ENCODE measurements around the gene RARRES2. TPM values are rescaled to one million over a fixed set of nuclear protein-coding genes. Genes with fewer than 3 reads are reported as not detected.

The RARRES2 gene
- total and polyA plus RNA-seq, 2 of the 13 experiments (the other 11 are each of a cell fraction or from before 2014, with no cell fraction given) = 134 to 172 TPM

DNA sequence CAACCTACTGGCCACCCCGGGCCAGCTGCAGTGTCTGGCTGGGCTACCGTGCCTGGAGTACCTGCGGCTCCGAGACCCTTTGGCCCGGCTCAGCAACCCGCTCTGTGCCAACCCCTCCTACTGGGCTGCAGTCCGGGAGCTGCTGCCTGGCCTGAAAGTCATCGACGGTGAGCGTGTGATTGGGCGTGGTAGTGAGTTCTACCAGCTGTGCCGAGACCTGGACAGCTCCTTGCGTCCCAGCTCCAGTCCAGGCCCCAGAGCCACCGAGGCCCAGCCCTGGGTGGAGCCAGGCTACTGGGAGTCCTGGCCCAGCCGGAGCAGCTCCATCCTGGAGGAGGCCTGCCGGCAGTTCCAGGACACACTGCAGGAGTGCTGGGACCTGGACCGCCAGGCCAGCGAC is 4.2 kb downstream of the RARRES2 start:
- Histone ChIP-seq H3K9ac (ENCODE audit: insufficient read depth, low read depth, low read length) (no peak overlapping the region), H3K4me1 (ENCODE audit: insufficient read depth, low read length) (peaks cover 23% of the 10 kb centered on the region), H3K27ac (ENCODE audit: extremely low read length, insufficient read depth, low read length) (no peak overlapping the region), H3K36me3 (replicated peaks in 1 of 2; ENCODE audit: control insufficient read depth in 1 of 2, insufficient read depth in 2 of 2, low read length in 2 of 2) (peaks cover 8 to 12% of the 10 kb centered on the region in 2 experiments; a peak in 3 of 5 replicates), H3K9me3 (ENCODE audit: low read length) (no peaks in the 10 kb centered on the region), H3K27me3 (ENCODE audit: control insufficient read depth in 1 of 2, insufficient read depth in 2 of 2, low read length in 2 of 2) (no peaks in the 10 kb centered on the region; a peak in 1 of 5 replicates), H3K79me2 (ENCODE audit: insufficient read depth, low read length) (peaks cover 3% of the 10 kb centered on the region), H3K4me3 (replicated peaks in 1 of 3; ENCODE audit: insufficient read depth in 1 of 3, low read depth in 2 of 3, low read length in 3 of 3) (no peak overlapping the region), H4K20me1 (ENCODE audit: insufficient read depth, low read length) (peaks cover 2% of the 10 kb centered on the region; the same call in 1 of the 2 replicates), H2AFZ (ENCODE audit: low read length) (no peak overlapping the region), H3K4me2 (ENCODE audit: low read depth, low read length) (no peak overlapping the region)
- WGBS (ENCODE audit: low lambda C conversion rate) = 98% methylated on average over 8 of the region's 18 CpGs
- in situ Hi-C loops (cut with HindIII; ENCODE audit: extremely low pct_ligation_motif_present, low pct_unique_long_range_greater_than_20kb) (no loop called here), intact Hi-C loops (cut with micrococcal nuclease; ENCODE audit: unreplicated experiment) (no loop called here)
- FAIRE-seq = no peak
- POLR2A ChIA-PET = interaction anchor here (1.0 to 2.4 kb wide), 5 partner anchors 11 to 41 kb away, joined by 3 to 9 read pairs (median 3); partner anchors contain the start of genes ACTR3C, LRRC61 and REPIN1
- peak; percentile 95 for TF ChIP-seq AGO2 (optimal IDR thresholded peaks at IDR 0.05; ENCODE audit: low read depth, low read length)
- TF ChIP-seq AGO1 (IDR thresholded peaks at IDR 0.05; ENCODE audit: low read depth, low read length, poor library complexity, severe bottlenecking) = peak; percentile 59
- TF ChIP-seq ZFYVE20 (CRISPR knock-in tag; IDR thresholded peaks at IDR 0.05; ENCODE audit: borderline replicate concordance, low read depth) = no peak
- TF ChIP-seq RBFOX2 (IDR thresholded peaks at IDR 0.05; ENCODE audit: low read depth, low read length) = peak; percentile 77
- TF ChIP-seq ZBTB38 (CRISPR knock-in tag; IDR thresholded peaks at IDR 0.05) = 0 out of 2 replicates have a peak, but pooled peaks have one; percentile 4
- CTCF ChIA-PET (ENCODE audit: low intra/inter-chr PET ratio, low total read pairs) = no interaction called here
- BruUV-seq (replicated peaks) = no TSS peak
- no peak for DNase-seq (ENCODE audit: low spot score)
- ATAC-seq = no peak

DNA sequence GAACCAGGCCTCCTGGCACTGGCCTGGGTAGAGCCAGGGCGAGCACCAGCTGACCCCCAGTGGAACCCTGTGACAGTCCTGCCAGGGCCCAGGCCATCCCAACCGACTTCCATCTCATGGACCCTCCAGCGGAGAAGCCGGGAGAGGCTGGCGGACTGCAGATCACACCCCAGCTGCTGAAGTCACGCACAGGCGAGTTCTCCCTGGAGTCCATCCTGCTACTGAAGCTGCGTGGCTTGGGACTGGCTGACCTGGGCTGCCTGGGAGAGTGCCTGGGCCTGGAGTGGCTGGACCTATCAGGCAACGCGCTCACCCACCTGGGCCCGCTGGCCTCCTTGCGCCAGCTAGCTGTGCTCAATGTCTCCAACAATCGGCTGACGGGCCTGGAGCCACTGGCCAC is 4.7 kb downstream of the RARRES2 start:
- Histone ChIP-seq H3K79me2 (ENCODE audit: insufficient read depth, low read length) (peaks cover 3% of the 10 kb centered on the region), H3K4me3 (replicated peaks in 1 of 3; ENCODE audit: insufficient read depth in 1 of 3, low read depth in 2 of 3, low read length in 3 of 3) (no peak overlapping the region), H3K9me3 (ENCODE audit: low read length) (no peaks in the 10 kb centered on the region), H3K4me1 (ENCODE audit: insufficient read depth, low read length) (peaks cover 18% of the 10 kb centered on the region), H4K20me1 (ENCODE audit: insufficient read depth, low read length) (peaks cover 2% of the 10 kb centered on the region; the same call in 1 of the 2 replicates), H3K9ac (ENCODE audit: insufficient read depth, low read depth, low read length) (no peak overlapping the region), H3K27ac (ENCODE audit: extremely low read length, insufficient read depth, low read length) (no peak overlapping the region), H2AFZ (ENCODE audit: low read length) (no peak overlapping the region), H3K36me3 (replicated peaks in 1 of 2; ENCODE audit: control insufficient read depth in 1 of 2, insufficient read depth in 2 of 2, low read length in 2 of 2) (peaks cover 8 to 12% of the 10 kb centered on the region in 2 experiments; a peak in 3 of 5 replicates), H3K27me3 (ENCODE audit: control insufficient read depth in 1 of 2, insufficient read depth in 2 of 2, low read length in 2 of 2) (no peaks in the 10 kb centered on the region), H3K4me2 (ENCODE audit: low read depth, low read length) (no peak overlapping the region)
- in situ Hi-C loops (cut with HindIII; ENCODE audit: extremely low pct_ligation_motif_present, low pct_unique_long_range_greater_than_20kb) = no loop called here
- no CpG with 5 or more reads among the region's 14 CpGs for WGBS (ENCODE audit: low lambda C conversion rate)
- DNase-seq (ENCODE audit: low spot score) (no peak), FAIRE-seq (no peak), ATAC-seq (no peak)
- intact Hi-C loops (cut with micrococcal nuclease; ENCODE audit: unreplicated experiment) = no loop called here
- POLR2A ChIA-PET = interaction anchor here (1.0 to 2.4 kb wide), 4 partner anchors 12 to 41 kb away, joined by 3 to 9 read pairs (median 5); partner anchors contain the start of genes ACTR3C, LRRC61 and REPIN1
- TF ChIP-seq CBFB (CRISPR knock-in tag; IDR thresholded peaks at IDR 0.05) (no peak), ZBTB38 (CRISPR knock-in tag; IDR thresholded peaks at IDR 0.05) (0 out of 2 replicates have a peak, but pooled peaks have one; percentile 16)
- no TSS peak for BruUV-seq (replicated peaks)
- CTCF ChIA-PET (ENCODE audit: low intra/inter-chr PET ratio, low total read pairs) = no interaction called here

All from HepG2 (cell line).